ENCODE data around the gene MTM1. TPM values are rescaled to one million over a fixed set of nuclear protein-coding genes. Genes with fewer than 3 reads are reported as not detected.

Gene MTM1
- total and polyA plus RNA-seq, 4 experiments from 2014 or later: 27.3 to 38.5 (median 35.1) TPM

GRCh38 chrX:150715184-150715583 lies 146.8 kb downstream of the MTM1 start:
- ChIA-PET CTCF (ENCODE audit: partially characterized antibody) (interaction anchor here (0.8 to 8.1 kb wide), 9 partner anchors 9 to 171 kb away, joined by 3 to 128 read pairs (median 4); no protein-coding TSS in a partner anchor), POLR2A (ENCODE audit: partially characterized antibody) (interaction anchor here (0.9 to 1.5 kb wide), 5 partner anchors 19 to 52 kb away, joined by 3 to 8 read pairs (median 3); no protein-coding TSS in a partner anchor)
- Histone ChIP-seq H3K9me3 (ENCODE audit: control insufficient read depth in 1 of 2, low read length in 2 of 2) (no peaks in the 10 kb centered on the region), H3K4me1 (ENCODE audit: insufficient read depth, low read length) (peaks cover 20% of the 10 kb centered on the region), H3K27me3 (ENCODE audit: insufficient read depth, low read length) (no peaks in the 10 kb centered on the region), H3K27ac (ENCODE audit: low read depth, low read length) (no peak overlapping the region), H3K36me3 (ENCODE audit: insufficient read depth, low read length) (no peaks in the 10 kb centered on the region), H3K4me3 (ENCODE audit: low read length in 2 of 2) (no peak overlapping the region)
- DNase-seq: no peak
- H3K4me1 Mint-ChIP-seq: peaks cover 9 to 48% (median 34%) of the 10 kb centered on the region in 4 donors
- H3K4me3 Mint-ChIP-seq: peak overlapping the region in 1 of 8 donors; percentile 30
- H3K9me3 Mint-ChIP-seq: no peaks in the 10 kb centered on the region
- peaks cover 0 to 6% of the 10 kb centered on the region in 2 donors for H3K36me3 Mint-ChIP-seq
- H3K27me3 Mint-ChIP-seq: no peaks in the 10 kb centered on the region
- intact Hi-C loops (cut with micrococcal nuclease): loop anchor here (2.0 kb wide), 1 partner anchor 18 kb away; no protein-coding TSS in a partner anchor
- H3K27ac Mint-ChIP-seq: peak overlapping the region in 6 of 7 donors; percentile 32 to 85 (median 63)

GRCh38 chrX:150719621-150720020 lies 151.2 kb downstream of the MTM1 start:
- H3K27ac Mint-ChIP-seq: peak overlapping the region in 1 of 7 donors; percentile 9
- H3K27me3 ChIP-seq (ENCODE audit: insufficient read depth, low read length): no peaks in the 10 kb centered on the region
- H3K4me1 Mint-ChIP-seq: peaks cover 16 to 35% (median 27%) of the 10 kb centered on the region in 4 donors
- H3K36me3 ChIP-seq (ENCODE audit: insufficient read depth, low read length): no peaks in the 10 kb centered on the region
- intact Hi-C loops (cut with micrococcal nuclease): no loop called here
- DNase-seq: no peak
- H3K9me3 Mint-ChIP-seq: no peaks in the 10 kb centered on the region
- no peaks in the 10 kb centered on the region for H3K4me1 ChIP-seq (ENCODE audit: insufficient read depth, low read length)
- H3K27ac ChIP-seq (ENCODE audit: low read depth, low read length): no peak overlapping the region
- POLR2A ChIA-PET (ENCODE audit: partially characterized antibody): no interaction called here
- no peak overlapping the region for H3K4me3 ChIP-seq (ENCODE audit: low read length in 2 of 2)
- H3K27me3 Mint-ChIP-seq: no peaks in the 10 kb centered on the region
- peaks cover 3 to 24% of the 10 kb centered on the region in 2 donors for H3K36me3 Mint-ChIP-seq
- no peak overlapping the region for H3K4me3 Mint-ChIP-seq
- no peaks in the 10 kb centered on the region for H3K9me3 ChIP-seq (ENCODE audit: control insufficient read depth in 1 of 2, low read length in 2 of 2)
- CTCF ChIA-PET (ENCODE audit: partially characterized antibody): interaction anchor here (0.8 to 8.1 kb wide), 7 partner anchors 23 to 43 kb away, joined by 3 to 128 read pairs (median 3); partner anchors contain the start of gene MTMR1

Other genes starting within 250 kb of the MTM1 start
- gene MAMLD1, start 205.3 kb upstream of the MTM1 start, total RNA-seq: 1 to 10 TPM; 1.1 to 1.4 TPM
- 1 to 10 TPM in 1 of 2 donors, under 1 TPM in 1; 0.43 to 2.0 TPM for gene MAMLD1, start 205.3 kb upstream of the MTM1 start, polyA plus RNA-seq
- 10 to 100 TPM; 31.5 to 37.6 TPM for gene MTMR1, start 124.8 kb downstream of the MTM1 start, total RNA-seq
- gene MTMR1, start 124.8 kb downstream of the MTM1 start, polyA plus RNA-seq: 10 to 100 TPM; 15.1 to 27.6 TPM